ENCODE results near the gene MAP1LC3B2. TPM values are rescaled to one million over a fixed set of nuclear protein-coding genes. Genes with fewer than 3 reads are reported as not detected.

MAP1LC3B2 gene
- total and polyA plus RNA-seq, 8 donors: 1.3 to 16.9 (median 2.3) TPM; not detected in 2

DNA sequence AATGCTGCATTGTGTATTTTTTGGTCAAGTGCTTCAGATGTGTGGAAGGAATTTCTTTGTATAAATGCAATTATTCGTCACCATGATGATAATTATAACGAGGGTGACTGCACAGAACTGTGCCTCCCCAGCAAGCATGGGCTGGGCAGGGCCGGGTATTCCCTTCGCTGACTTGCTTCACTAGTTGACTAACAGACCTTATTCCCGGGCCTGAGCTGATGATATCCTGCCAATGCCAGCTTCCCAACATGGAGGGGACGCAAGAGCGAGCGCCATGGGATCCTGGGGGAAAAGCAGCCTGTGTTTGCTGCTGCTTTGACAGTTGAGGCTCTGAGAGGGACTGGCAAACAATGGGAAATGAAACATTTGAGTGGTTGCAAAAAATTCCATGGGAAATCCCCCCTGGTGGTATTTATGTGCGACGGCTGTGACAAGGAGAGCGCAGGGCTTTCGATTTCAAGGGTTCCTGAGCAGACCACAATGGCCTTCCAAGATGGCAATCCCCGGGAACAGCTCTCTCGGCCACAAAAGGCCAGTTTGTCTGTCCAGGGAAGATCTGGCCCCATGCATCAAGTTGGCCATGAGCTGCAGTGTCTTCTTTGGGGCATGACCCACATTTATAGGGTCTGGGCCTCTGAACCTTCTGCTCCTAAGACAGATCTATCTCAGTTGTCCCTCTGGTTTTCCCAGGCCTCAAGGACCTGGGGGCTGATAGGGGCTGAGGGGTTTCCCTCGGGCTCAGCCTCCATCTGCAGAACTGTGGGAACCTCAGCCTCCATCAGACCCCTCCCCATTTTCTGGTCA, 21.9 kb upstream of the MAP1LC3B2 start:
- Histone ChIP-seq H3K27me3 (no peaks in the 10 kb centered on the region), H3K27ac (peak overlapping the region in 2 of 5 donors; percentile 62 to 72), H3K36me3 (no peaks in the 10 kb centered on the region), H3K9me3 (no peaks in the 10 kb centered on the region), H3K4me1 (peaks cover 24 to 47% (median 45%) of the 10 kb centered on the region in 4 donors), H3K4me3 (no peak overlapping the region)
- DNase-seq: no peak
- 69 to 84% (median 77%) methylated on average over 13 to 15 of the region's 15 CpGs for WGBS, 5 donors
- intact Hi-C loops (cut with DNase I; ENCODE audit: low total_unique reads): no loop called here
- TF ChIP-seq POLR2A (IDR thresholded peaks at IDR 0.05) (no peak), POLR2AphosphoS5 (IDR thresholded peaks at IDR 0.05) (no peak), EP300 (IDR thresholded peaks at IDR 0.05) (no peak)
- TF ChIP-seq, protein P1, sequence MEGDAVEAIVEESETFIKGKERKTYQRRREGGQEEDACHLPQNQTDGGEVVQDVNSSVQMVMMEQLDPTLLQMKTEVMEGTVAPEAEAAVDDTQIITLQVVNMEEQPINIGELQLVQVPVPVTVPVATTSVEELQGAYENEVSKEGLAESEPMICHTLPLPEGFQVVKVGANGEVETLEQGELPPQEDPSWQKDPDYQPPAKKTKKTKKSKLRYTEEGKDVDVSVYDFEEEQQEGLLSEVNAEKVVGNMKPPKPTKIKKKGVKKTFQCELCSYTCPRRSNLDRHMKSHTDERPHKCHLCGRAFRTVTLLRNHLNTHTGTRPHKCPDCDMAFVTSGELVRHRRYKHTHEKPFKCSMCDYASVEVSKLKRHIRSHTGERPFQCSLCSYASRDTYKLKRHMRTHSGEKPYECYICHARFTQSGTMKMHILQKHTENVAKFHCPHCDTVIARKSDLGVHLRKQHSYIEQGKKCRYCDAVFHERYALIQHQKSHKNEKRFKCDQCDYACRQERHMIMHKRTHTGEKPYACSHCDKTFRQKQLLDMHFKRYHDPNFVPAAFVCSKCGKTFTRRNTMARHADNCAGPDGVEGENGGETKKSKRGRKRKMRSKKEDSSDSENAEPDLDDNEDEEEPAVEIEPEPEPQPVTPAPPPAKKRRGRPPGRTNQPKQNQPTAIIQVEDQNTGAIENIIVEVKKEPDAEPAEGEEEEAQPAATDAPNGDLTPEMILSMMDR (IDR thresholded peaks at IDR 0.05): no peak

DNA sequence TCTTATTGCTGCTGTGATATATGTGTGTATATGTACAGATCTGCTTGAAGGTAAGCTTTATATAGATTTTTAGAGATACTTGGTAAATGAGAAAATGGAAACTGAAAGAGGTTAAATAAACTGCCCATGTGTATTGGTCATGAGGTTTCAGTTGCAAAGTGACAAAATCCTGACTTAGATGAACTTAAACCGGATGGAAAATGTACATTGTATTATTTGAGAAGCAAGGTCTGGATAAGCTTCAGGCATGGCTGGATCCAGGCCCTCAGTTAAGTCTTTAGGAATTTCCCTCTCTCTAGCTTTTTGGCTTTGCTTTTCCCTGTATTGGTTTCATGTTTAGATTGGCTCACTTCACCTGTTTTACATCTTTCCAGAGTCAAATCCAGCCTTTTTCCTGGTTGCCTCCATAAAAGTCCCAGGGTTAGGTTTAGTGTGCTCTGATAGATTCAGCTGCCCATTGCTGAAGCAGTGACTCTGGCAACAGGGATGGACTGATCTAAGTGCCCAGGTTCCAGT, 21.0 kb upstream of the MAP1LC3B2 start:
- DNase-seq: no peak
- intact Hi-C loops (cut with DNase I; ENCODE audit: low total_unique reads): no loop called here
- H3K27me3 ChIP-seq: no peaks in the 10 kb centered on the region
- H3K9me3 ChIP-seq: no peaks in the 10 kb centered on the region
- no peaks in the 10 kb centered on the region for H3K36me3 ChIP-seq
- H3K4me3 ChIP-seq: no peak overlapping the region
- peaks cover 20 to 47% (median 42%) of the 10 kb centered on the region in 4 donors for H3K4me1 ChIP-seq
- peak overlapping the region in 4 of 5 donors; percentile 25 to 72 (median 54) for H3K27ac ChIP-seq
- TF ChIP-seq, protein P1 (IDR thresholded peaks at IDR 0.05): no peak
- TF ChIP-seq POLR2AphosphoS5 (IDR thresholded peaks at IDR 0.05): no peak
- no peak for TF ChIP-seq EP300 (IDR thresholded peaks at IDR 0.05)
- no peak for TF ChIP-seq POLR2A (IDR thresholded peaks at IDR 0.05)
- WGBS, 5 donors: 24 to 48% (median 26%) methylated on average over 1 of the region's 1 CpG

DNA sequence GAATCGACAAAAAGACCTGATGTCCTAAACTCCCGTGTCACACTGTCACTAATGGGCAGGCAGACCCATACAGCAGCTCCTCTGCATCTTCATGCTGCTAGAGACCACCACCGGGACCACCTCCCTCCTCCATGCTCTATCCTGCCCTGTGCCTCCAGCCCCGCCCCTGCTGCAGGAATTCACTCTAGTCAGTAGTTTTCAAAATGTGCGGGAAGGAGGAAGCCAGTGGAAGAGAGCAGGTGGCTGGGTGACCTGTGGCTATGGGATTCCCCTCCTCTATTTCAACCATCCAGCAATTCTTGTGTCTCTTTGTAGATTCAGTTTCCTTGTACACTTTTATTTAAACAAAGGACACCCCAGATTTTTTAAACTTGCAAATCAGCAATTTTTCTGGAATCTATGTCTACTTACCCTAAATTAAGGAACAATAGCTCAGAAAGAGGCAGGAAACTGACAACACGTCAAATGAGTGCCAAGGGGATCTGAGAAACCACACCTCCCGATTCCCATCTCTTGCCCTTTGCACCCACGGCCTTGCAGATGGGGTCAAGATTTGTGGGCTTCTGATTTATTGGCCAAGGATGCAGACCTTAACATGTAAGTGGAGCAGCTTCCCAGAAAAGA, 20.4 kb upstream of the MAP1LC3B2 start:
- peak overlapping the region in 4 of 5 donors; percentile 25 to 72 (median 54) for H3K27ac ChIP-seq

DNA sequence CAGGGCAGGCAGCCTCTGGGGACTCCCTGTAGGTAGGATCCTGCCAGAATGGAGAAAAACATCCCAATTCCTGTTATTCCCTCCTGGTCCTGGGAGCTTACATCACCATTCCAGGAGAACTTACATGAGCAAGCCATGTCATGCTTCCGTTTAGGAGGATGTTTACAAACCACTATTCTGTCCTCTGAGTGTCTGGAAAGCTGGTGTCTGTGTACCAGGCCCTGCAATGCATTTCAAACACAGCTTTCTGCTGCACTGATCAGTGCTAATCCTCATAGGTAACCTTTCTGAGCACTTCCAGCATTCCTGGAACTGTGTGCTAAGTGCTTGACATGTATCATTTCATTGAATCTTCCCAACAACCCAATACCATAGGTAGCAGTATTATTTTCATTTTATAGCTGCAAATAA, 19.8 kb upstream of the MAP1LC3B2 start:
- TF ChIP-seq POLR2A (IDR thresholded peaks at IDR 0.05) (no peak), POLR2AphosphoS5 (IDR thresholded peaks at IDR 0.05) (peak in 1 of 3 donors; percentile 34)
- Histone ChIP-seq H3K9me3 (no peaks in the 10 kb centered on the region), H3K4me1 (peaks cover 18 to 40% (median 36%) of the 10 kb centered on the region in 4 donors), H3K27ac (peak overlapping the region in 4 of 5 donors; percentile 25 to 72 (median 44)), H3K4me3 (no peak overlapping the region), H3K27me3 (no peaks in the 10 kb centered on the region), H3K36me3 (no peaks in the 10 kb centered on the region)
- no peak for DNase-seq
- 7 to 42% (median 38%) methylated on average over 1 of the region's 1 CpG for WGBS, 5 donors
- intact Hi-C loops (cut with DNase I; ENCODE audit: low total_unique reads): no loop called here

More for the DNA sequence above, 20.4 kb upstream of the MAP1LC3B2 start:
- no peaks in the 10 kb centered on the region for H3K27me3 ChIP-seq
- 61 to 72% (median 71%) methylated on average over 8 of the region's 8 CpGs for WGBS, 5 donors
- H3K4me1 ChIP-seq: peaks cover 18 to 44% (median 36%) of the 10 kb centered on the region in 4 donors
- no peaks in the 10 kb centered on the region for H3K36me3 ChIP-seq
- H3K4me3 ChIP-seq: no peak overlapping the region
- TF ChIP-seq EP300 (IDR thresholded peaks at IDR 0.05): no peak
- TF ChIP-seq POLR2A (IDR thresholded peaks at IDR 0.05): no peak
- no peak for TF ChIP-seq POLR2AphosphoS5 (IDR thresholded peaks at IDR 0.05)
- TF ChIP-seq, protein P1 (IDR thresholded peaks at IDR 0.05): no peak
- no peak for DNase-seq
- intact Hi-C loops (cut with DNase I; ENCODE audit: low total_unique reads): no loop called here
- H3K9me3 ChIP-seq: no peaks in the 10 kb centered on the region

Measured in stomach (tissue), 9 donors.